Measurements from ENCODE around the gene FOXF1.

FOXF1 gene

GRCh38 chr16:86519007-86519648 is 8.8 kb downstream of the FOXF1 start:
- DNase-seq: no peak

DNA sequence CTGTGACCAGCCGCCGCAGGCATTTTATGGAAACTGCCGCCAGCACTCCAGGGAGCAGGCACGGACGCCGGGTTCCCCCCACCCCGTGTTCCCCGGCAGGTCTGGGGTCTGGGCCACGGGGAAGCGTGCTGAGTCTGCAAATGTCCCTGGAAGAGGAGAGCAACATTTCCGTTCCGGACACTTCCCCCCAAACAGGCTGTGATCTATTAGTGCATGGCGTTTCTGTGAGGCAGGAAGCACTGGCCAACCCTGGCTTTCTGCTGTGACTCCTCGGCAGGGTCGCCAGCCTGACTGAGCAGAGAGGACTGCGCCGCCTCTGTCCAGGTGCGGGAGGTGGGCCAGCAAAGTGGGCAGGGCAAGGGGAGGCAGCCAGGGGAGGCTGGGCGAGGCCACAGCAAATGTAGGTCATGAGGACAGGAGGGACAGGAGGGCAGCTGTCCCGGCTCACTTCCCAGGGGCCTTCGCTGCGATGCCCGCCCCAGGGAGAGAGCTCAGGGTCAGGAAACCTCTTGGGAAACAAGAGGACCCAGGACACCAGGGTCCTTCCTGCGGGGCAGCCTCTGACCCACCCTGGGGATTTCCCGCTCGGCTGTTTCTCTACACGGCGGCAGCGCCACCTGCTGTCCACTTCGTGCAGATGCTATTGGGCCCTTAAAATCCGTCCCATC is 9.5 kb downstream of the FOXF1 start:
- no peak for DNase-seq

DNA sequence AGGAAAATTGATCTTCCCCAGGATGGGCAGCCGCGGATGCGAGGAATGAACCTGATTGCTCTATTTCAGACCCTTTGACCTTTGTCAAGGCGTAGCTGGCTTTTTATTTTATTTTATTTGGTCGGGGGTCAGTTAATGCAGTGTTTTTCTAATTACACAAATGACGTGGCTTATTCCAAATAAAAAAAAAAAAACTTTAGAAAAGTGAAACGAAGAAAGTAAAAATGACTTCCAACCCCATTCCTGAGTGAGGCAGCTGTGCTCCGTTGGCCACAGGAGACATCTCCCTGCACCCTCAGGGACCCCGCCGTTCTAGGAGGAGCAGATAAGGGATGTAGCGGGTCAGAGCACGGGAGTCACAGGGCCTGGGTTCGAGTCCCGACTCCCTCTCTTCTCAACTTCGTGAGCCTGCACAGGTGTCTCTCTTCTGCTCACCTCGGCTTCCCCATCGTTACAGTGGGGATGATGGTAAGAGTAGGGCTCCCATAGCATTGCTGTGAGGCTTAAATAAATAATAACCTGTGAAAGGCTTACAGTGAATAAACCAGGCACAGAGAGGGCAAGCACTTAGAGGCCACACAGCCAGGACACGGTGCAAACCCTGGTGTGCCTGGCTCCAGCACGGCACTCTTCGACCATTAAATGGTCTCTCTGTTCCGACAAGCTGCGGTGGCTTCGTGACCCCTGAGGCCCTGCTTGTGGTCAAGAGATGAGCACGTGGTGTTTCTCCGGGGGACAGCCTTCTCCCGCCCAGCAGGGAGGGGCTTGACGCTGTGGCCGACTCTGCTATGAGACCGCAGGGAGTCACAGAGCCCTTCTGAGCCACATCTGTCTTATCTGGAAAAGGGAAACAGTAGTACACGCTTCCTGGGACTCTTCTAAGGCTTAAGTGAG is 10.2 kb downstream of the FOXF1 start:
- no peak for DNase-seq

DNA sequence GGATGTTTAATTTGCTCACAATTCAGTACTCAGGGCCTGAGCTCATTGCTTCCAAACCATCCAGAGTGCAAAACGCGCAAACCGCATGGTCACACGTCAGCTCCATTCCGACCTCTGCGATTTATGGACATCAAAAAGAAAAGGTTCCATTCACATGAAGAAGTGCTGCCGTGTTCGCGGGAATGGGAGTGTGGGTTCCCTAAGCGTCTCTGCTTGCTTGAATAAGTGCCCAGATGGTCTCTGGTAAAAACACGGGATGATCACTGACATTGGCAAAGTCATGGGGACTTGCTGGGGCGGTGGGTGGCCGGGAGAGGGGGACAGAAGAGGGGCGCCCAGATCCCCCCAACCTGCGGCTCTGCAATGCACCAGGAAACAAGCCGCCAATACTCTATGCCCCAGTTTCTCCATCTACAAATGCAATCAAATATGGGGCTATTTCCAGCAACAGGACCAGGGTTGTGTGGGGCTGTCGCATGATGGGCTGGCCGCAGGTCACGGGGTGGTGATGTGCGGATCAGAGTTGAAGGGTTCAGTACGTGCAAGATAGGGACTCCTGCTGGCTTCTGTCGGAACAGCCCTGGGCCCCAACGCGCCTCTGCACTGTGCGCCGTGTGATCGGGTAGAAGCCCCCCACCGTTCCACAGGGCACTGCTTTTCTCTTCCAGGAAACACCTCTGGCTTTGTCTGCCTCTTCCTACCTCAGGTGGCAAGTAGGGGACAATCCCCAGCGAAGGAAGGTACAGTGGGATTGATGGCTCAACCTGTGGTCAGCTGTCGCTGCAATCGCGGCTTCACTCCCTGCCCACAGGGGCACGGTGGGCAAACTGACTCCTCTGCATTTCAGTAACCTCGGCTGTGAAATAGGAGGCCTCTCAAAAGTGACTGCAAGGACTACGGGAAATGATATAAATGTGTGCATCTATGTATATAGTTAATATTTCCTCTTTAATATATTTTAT is 11.2 kb downstream of the FOXF1 start:
- DNase-seq: no peak

- DNase-seq: no peak
Observed at GRCh38 chr16:86522634-86523033, 12.3 kb downstream of the FOXF1 start.

- no peak for DNase-seq
Observed at GRCh38 chr16:86523166-86523740, 12.9 kb downstream of the FOXF1 start.

- DNase-seq: no peak
Observed at GRCh38 chr16:86524029-86524428, 13.7 kb downstream of the FOXF1 start.

DNA sequence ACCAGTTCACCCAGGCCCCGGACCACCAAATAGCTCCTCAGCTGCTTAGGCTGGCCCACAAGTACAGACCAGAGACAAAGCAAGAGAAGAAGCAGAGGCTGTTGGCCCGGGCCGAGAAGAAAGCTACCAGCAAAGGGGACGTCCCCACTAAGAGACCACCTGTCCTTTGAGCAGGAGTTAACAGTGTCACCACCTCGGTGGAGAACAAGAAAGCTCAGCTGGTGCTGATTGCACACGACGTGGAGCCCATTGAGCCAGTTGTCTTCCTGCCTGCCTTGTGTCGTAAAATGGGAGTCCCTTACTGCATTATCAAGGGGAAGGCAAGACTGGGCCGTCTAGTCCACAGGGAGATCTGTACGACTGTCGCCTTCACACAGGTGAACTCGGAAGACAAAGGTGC is 15.4 kb downstream of the FOXF1 start:
- DNase-seq: no peak

DNA sequence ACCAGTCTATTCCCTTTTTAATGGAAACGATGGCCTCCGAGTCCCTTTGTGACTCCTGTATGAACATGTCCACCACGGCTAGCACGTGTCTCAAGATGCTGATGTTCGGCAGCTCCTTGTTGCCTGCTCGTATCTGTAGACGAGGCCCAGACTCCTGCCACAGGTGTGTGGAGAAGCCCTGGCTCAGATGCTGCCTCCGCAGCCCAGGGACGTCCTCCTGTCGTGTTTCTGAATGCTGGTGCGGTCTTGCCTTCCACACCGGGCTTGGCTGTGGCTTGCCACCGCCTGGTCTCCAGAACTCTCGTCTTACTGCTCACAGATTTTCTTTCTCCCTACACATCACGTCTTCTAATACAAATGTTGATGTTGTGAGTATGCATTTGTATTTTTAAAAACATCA is 17.0 kb downstream of the FOXF1 start:
- DNase-seq: no peak

GRCh38 chr16:86528061-86528929 is 18.0 kb downstream of the FOXF1 start:
- no peak for DNase-seq

GRCh38 chr16:86529160-86529559 is 18.8 kb downstream of the FOXF1 start:
- no peak for DNase-seq

DNA sequence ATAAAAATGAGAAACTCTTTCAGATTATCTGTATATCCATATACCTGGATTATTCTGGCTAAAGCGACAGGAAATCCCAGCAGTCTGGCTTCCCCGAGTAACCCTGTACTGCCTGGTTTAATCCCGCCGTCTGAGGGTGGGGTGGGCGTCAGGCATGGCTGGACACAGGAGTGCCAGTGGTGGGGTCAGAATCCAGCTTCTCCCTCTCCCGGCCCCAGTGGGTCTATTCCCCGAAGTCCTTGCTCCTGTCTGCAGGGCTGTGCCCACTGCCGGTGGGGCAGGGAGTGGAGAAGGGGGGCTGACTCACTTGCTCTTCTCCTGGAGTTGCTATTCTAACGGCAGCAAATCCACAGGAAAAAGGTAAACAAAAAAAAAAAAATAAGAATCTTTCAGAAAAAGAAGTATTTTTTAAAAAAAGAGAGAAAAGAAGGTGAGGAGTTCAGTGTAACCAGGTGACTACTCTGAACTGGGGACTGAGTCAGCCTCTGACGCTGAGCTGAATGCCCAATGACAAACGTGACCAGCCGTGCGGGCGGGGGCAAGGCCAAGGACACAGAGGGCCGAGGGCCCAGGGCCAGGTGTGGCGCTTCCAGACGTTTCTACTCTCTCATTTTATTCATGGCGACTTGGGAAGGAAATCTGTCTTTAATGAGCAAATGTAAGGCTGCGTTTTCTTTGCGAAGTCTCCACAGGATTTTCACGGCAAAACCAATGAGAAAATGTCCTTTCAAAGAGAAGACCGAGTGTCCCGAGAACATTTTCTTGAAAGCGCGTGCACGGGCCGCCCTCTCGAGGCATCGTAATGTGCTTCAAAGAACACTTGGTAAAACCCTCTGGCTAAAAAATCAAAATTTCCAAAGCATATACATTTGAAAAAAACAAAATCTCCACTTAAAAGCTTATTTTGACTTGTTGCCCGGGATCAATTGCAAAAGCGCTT is 20.2 kb downstream of the FOXF1 start:
- no peak for DNase-seq

DNA sequence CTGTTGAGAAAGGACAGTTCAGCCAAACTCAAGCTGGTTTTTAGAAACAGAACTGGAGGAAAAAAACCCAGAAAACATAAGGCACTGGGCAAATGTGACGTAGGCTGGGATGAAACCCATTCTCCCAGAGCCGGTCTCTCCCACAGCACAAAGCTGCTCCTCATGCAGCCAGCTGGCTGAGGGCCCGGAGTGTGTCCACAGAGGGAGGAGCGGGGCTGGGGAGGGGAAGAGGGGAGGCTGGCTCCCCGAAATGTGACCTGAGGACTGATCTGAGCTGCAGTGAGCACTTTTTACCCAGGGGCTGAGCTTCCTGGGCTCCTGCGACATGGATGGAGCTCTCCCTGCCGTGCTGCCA is 20.8 kb downstream of the FOXF1 start:
- DNase-seq: no peak

- no peak for DNase-seq
Observed at GRCh38 chr16:86531641-86532525, 21.6 kb downstream of the FOXF1 start.

GRCh38 chr16:86532526-86532815 is 22.1 kb downstream of the FOXF1 start:
- DNase-seq: no peak

DNA sequence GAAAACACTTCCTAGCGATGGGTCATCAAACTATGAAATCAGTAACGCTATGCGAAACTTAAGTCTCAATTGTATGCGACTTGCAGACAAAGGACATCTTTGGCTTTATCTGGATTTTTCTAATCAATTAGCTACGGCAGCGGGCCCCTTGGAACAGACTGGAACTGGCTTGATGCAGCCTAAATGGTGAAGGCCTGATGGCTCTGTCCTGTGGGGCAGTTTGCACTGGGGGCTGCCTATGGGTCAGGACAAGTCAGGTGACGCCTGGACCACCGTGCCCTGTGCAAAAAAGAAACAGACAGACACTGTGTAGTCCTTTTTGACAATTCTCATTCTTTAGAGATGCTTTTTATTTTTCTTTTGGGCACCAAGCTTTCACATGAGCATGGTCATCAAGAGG is 22.7 kb downstream of the FOXF1 start:
- DNase-seq: no peak

- no peak for DNase-seq
Observed at GRCh38 chr16:86533767-86534351, 23.5 kb downstream of the FOXF1 start.

DNA sequence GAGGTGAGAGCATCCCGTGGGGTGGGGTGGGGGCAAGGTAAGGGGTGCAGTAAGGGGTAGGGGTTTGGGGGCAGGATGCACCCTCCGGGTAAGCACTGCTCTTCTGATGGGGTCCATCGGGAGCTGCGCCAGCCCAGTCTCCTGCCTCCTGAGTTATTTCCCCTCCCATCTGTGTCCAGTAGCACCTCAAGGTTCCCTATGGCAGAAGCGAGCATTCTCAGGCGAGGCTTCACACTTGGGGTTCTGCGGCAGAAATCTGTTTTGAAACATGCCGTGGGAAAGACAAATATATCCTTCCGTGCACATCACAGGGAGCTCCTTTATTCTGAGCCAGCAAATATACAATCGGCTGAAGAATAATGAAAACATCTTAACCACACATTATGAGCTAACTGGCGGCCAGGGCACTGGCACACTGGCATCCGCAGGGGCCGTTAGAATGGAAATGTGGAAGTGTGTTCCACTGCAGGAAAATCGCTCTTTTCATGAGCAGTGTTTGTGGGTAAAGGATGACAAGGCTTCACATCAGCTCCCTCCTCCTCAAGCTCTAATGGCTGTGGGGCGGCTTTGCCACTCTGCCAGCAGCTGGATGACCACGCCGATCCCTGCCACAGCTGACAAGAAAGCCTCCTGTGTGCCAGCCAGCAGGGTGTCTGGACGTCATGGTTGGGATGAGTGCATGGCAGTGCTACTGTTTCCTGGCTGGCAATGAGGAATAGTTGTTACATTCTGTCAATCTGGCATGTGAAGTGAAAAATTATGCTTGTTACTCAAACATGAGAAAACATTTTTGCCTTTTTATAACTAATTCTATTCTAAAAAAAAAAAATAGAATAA is 24.7 kb downstream of the FOXF1 start:
- no peak for DNase-seq
